Peyer's patch (tissue), 4 donors: ENCODE results near the gene PGM2.

ENCODE experiments used
- CTCF ChIP-seq, 6 experiments: fragments of 450-650 bp in 4 of 6; fragments of 200-600 bp in 2 of 6; sonication (generic) in 1 of 6; IDR thresholded peaks; one replicate each; pipeline ENCODE4 v1.5.1; 2017 to 2019; ENCODE audit warnings: antibody characterized with exemption in 6 of 6, mild to moderate bottlenecking in 3 of 6, moderate library complexity in 1 of 6
- POLR2A ChIP-seq, 2 donors: fragments of 450-650 bp; IDR thresholded peaks; one replicate each; pipeline ENCODE4 v1.5.1; 2017; ENCODE audit warnings: antibody characterized with exemption in 2 of 2, mild to moderate bottlenecking in 2 of 2, moderate library complexity in 2 of 2

GRCh38 chr4:37797374-37797773 lies 29.1 kb upstream of the PGM2 start:
- TF ChIP-seq CTCF (IDR thresholded peaks at IDR 0.05) (no peak), POLR2A (IDR thresholded peaks at IDR 0.05) (no peak)
